ENCODE measurements around the gene NID1. TPM values are rescaled to one million over a fixed set of nuclear protein-coding genes. Genes with fewer than 3 reads are reported as not detected.
"Not testable (repeated sequence)": the region's sequence is repeated elsewhere in the genome, so short reads cannot be mapped to it uniquely, and the experiment has no call there.

Gene NID1
- total and polyA plus RNA-seq, 2 experiments from 2014 or later = 32.1 to 54.3 TPM

DNA sequence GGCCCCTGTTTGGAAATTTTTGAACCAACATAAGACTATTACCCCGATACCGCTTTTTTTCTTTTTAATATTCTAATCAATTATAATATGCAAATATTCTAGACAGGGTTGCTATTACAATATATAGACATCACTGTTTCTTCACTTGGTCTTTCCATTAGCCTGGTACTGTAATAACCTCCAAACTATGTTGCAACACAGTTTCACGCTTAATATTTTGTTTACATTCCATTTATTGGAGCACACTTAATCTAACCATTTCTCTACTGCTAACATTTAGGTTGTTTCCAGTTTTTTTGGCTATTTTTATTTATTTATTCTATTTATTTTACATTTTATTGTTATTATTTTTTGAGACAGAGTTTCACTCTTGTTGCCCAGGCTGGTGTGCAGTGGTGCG, 17.6 kb upstream of the NID1 start:
- no peaks in the 10 kb centered on the region for H3K36me3 ChIP-seq
- no peaks in the 10 kb centered on the region for H3K9me3 ChIP-seq (ENCODE audit: low read depth)
- TF ChIP-seq, protein P1, sequence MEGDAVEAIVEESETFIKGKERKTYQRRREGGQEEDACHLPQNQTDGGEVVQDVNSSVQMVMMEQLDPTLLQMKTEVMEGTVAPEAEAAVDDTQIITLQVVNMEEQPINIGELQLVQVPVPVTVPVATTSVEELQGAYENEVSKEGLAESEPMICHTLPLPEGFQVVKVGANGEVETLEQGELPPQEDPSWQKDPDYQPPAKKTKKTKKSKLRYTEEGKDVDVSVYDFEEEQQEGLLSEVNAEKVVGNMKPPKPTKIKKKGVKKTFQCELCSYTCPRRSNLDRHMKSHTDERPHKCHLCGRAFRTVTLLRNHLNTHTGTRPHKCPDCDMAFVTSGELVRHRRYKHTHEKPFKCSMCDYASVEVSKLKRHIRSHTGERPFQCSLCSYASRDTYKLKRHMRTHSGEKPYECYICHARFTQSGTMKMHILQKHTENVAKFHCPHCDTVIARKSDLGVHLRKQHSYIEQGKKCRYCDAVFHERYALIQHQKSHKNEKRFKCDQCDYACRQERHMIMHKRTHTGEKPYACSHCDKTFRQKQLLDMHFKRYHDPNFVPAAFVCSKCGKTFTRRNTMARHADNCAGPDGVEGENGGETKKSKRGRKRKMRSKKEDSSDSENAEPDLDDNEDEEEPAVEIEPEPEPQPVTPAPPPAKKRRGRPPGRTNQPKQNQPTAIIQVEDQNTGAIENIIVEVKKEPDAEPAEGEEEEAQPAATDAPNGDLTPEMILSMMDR (IDR thresholded peaks at IDR 0.05; ENCODE audit: low read depth, low read length) = no peak
- no peak overlapping the region for H3K4me3 ChIP-seq
- DNase-seq (ENCODE audit: low read depth in 1 of 2, low spot score in 1 of 2) = no peak
- H3K27me3 ChIP-seq = no peaks in the 10 kb centered on the region
- no peak overlapping the region for H3K27ac ChIP-seq
- peaks cover 6% of the 10 kb centered on the region for H3K4me1 ChIP-seq (ENCODE audit: low read depth)

DNA sequence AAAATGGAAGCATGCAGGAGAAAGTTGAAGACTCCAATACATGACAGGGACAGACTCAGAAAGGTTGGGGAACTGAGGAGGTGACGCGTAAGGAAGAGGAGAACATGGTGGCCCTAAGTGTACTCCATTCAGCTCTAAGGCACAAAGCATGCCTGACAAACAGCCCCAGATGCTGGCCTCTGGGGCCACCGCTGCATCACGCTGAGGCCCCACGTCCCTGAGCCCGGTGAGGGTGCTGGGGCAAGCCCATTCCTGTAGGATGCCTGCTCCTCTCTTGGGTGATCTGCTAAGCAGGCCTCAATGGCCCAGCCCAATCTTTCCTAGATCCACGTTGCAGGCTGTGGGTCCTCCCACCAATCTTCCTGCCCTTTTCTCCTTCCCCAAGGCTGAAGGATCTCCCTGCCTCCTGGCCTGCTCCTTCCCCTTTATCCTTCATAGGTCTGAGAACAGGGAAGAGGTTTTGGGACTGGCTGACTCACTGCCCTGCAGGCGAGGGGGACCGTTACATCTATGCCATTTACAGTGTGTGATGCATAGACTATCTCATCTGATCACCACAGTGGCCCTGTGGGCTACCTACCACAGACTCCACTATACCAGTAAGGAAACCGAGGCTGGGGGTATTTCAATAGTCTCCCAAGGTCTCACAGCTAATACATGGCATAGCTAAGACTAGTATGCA, 16.8 kb upstream of the NID1 start:
- no peak for DNase-seq (ENCODE audit: low read depth in 1 of 2, low spot score in 1 of 2)
- H3K4me1 ChIP-seq (ENCODE audit: low read depth) = peaks cover 6% of the 10 kb centered on the region
- H3K27me3 ChIP-seq = no peaks in the 10 kb centered on the region
- no peak overlapping the region for H3K27ac ChIP-seq
- no peak overlapping the region for H3K4me3 ChIP-seq
- no peaks in the 10 kb centered on the region for H3K9me3 ChIP-seq (ENCODE audit: low read depth)
- TF ChIP-seq, protein P1 (IDR thresholded peaks at IDR 0.05; ENCODE audit: low read depth, low read length) = no peak
- no peaks in the 10 kb centered on the region for H3K36me3 ChIP-seq

DNA sequence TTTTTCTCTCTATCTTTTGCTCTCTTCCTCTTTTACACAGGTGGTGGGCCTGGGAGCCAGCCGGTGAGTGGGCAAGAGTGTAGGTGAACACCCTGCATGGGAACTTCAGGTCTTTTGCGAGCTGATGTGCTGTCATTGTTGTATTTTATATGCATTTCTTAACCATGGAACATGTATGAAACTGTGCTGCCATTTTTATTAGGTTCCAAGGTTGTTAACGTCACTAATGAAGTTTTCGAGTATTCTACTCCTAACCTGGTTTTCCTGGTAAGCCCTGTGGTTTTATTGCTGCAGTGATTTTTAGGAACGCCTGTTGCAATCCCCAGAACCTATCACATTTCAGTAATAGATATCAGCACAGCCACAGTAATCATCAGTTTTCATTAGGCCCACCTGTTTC, 14.8 kb upstream of the NID1 start:
- Histone ChIP-seq H3K36me3 (no peaks in the 10 kb centered on the region), H3K27ac (no peak overlapping the region), H3K27me3 (no peaks in the 10 kb centered on the region), H3K4me1 (ENCODE audit: low read depth) (peaks cover 6% of the 10 kb centered on the region), H3K4me3 (no peak overlapping the region), H3K9me3 (ENCODE audit: low read depth) (no peaks in the 10 kb centered on the region)
- TF ChIP-seq, protein P1 (IDR thresholded peaks at IDR 0.05; ENCODE audit: low read depth, low read length) = no peak
- no peak for DNase-seq (ENCODE audit: low read depth in 1 of 2, low spot score in 1 of 2)

DNA sequence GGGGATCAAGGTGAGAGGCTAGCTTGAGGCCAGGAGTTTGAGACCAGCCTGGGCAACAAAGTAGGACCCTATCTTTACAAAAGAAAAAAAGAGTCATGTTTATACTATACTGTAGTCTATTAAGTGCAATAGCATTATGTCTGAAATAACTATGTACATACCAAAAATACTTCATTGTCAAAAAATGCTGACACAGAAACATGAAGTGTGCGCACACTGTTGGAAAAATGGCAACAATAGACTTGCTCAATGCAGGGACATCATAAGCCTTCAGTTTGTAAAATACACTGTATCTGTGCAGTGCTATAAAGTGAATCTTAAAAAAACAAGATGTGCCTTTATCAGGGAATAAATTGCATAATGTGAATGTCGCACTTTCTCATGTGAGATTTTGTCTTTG, 14.1 kb upstream of the NID1 start:
- H3K4me3 ChIP-seq = no peak overlapping the region
- H3K4me1 ChIP-seq (ENCODE audit: low read depth) = peaks cover 5% of the 10 kb centered on the region
- H3K36me3 ChIP-seq = no peaks in the 10 kb centered on the region
- H3K27ac ChIP-seq = no peak overlapping the region
- TF ChIP-seq, protein P1 (IDR thresholded peaks at IDR 0.05; ENCODE audit: low read depth, low read length) = no peak
- no peak for DNase-seq (ENCODE audit: low read depth in 1 of 2, low spot score in 1 of 2)
- H3K27me3 ChIP-seq = no peaks in the 10 kb centered on the region
- H3K9me3 ChIP-seq (ENCODE audit: low read depth) = no peaks in the 10 kb centered on the region

DNA sequence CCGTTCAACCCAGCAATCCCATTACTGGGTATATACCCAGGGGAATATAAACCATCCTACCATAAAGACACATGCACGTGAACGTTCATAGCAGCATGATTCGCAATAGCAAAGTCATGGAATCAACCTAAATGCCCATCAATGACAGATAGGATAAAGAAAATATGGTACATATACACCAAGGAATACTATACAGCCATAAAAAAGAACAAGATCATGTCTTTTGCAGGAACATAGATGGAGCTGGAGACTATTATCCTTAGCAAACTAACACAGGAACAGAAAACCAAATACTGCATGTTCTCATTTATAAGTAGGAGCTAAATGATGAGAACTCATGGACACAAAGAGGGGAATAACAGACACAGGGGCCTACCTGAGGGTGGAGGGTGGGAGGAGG, 13.2 kb upstream of the NID1 start:
- H3K27ac ChIP-seq; H3K36me3 ChIP-seq; H3K27me3 ChIP-seq; H3K4me3 ChIP-seq; H3K9me3 ChIP-seq (ENCODE audit: low read depth); H3K4me1 ChIP-seq (ENCODE audit: low read depth); DNase-seq (ENCODE audit: low read depth in 1 of 2, low spot score in 1 of 2): not testable (repeated sequence)

DNA sequence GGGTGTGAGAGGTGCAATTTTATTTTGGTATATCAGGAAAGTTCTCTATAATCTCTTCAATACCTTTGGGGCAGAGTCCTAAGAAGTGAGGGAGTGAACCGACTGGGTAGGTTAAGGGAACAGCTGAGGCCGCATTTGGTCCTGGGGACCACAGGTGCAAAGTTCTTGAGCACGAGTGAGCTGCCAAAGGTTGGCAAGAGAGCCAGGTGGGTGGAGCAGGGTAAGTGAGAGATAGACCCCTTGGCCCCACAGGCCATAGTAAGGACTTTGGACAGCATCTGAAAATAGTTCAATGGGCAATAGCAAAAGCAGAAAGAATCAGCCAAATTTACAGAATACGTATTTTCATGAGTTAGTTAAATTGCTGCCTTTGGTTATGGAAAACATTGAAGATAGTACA, 11.0 kb upstream of the NID1 start:
- Histone ChIP-seq H3K27ac (no peak overlapping the region), H3K9me3 (ENCODE audit: low read depth) (no peaks in the 10 kb centered on the region), H3K36me3 (no peaks in the 10 kb centered on the region), H3K4me3 (no peak overlapping the region), H3K4me1 (ENCODE audit: low read depth) (no peaks in the 10 kb centered on the region), H3K27me3 (no peaks in the 10 kb centered on the region)
- DNase-seq (ENCODE audit: low read depth in 1 of 2, low spot score in 1 of 2) = no peak
- TF ChIP-seq, protein P1 (IDR thresholded peaks at IDR 0.05; ENCODE audit: low read depth, low read length) = no peak

All from cardiac muscle cell (in vitro differentiated cells and primary cell).